CD8-positive, alpha-beta memory T cell (primary cell): ENCODE measurements around the gene C3orf52. TPM values are rescaled to one million over a fixed set of nuclear protein-coding genes. Genes with fewer than 3 reads are reported as not detected.

Experiments used
- CTCF ChIA-PET: fragments of 350-600 bp; sonication (Branson Sonifier 250); formaldehyde crosslinking; loops from one replicate; lab custom pipeline; 2021; ENCODE audit warnings: antibody characterized with exemption; lab: Charles Lee
- POLR2A ChIA-PET: fragments of 350-600 bp; sonication (Branson Sonifier 250); formaldehyde crosslinking; loops from one replicate; lab custom pipeline; 2021; ENCODE audit warnings: antibody characterized with exemption; lab: Charles Lee
- DNase-seq, 5 donors: peaks; one replicate each; pipeline versions ENCODE4 v3.0.0 to v3.0.0-alpha.2; 2020 to 2022; ENCODE audit warnings: mixed read lengths in 1 of 5
- H3K27ac ChIP-seq: one replicate; pipeline ENCODE4 v1.7.0; 2013; ENCODE audit warnings: low read depth, mild to moderate bottlenecking, low read length, moderate library complexity
- H3K27me3 ChIP-seq: 2 replicates; pipeline ENCODE4 v1.7.0; 2013; ENCODE audit warnings: low read length, mild to moderate bottlenecking; ENCODE audit not compliant: insufficient read depth, poor library complexity, severe bottlenecking
- H3K36me3 ChIP-seq: 2 replicates; pipeline ENCODE4 v1.7.0; 2013; ENCODE audit warnings: mild to moderate bottlenecking, low read length, moderate library complexity; ENCODE audit not compliant: insufficient read depth
- H3K4me1 ChIP-seq: 2 replicates; pipeline ENCODE4 v1.7.0; 2013; ENCODE audit warnings: mild to moderate bottlenecking, low read length, moderate library complexity; ENCODE audit not compliant: insufficient read depth
- H3K4me3 ChIP-seq: 2 replicates; pipeline ENCODE4 v1.7.0; 2013; ENCODE audit warnings: mild to moderate bottlenecking, low read length
- H3K9me3 ChIP-seq: 2 replicates; pipeline ENCODE4 v1.7.0; 2013; ENCODE audit warnings: mild to moderate bottlenecking, low read length
- H3K27ac Mint-ChIP-seq, 8 donors: one replicate each; pipeline ENCODE4 v1.8.0; 2020 to 2021; ENCODE audit warnings: mixed read lengths in 8 of 8, mild to moderate bottlenecking in 6 of 8, inconsistent platforms in 3 of 8, moderate library complexity in 3 of 8
- H3K27me3 Mint-ChIP-seq, 2 donors: one replicate each; pipeline ENCODE4 v1.8.0; 2020 to 2021; ENCODE audit warnings: mixed read lengths in 2 of 2, mild to moderate bottlenecking in 1 of 2, moderate library complexity in 1 of 2
- H3K36me3 Mint-ChIP-seq, 3 donors: one replicate each; pipeline ENCODE4 v1.8.0; 2020 to 2021; ENCODE audit warnings: mixed read lengths in 3 of 3, inconsistent platforms in 1 of 3, mild to moderate bottlenecking in 1 of 3
- H3K4me1 Mint-ChIP-seq, 3 donors: one replicate each; pipeline ENCODE4 v1.8.0; 2020 to 2021; ENCODE audit warnings: mixed read lengths in 3 of 3, inconsistent platforms in 1 of 3, mild to moderate bottlenecking in 1 of 3
- H3K4me3 Mint-ChIP-seq, 7 donors: one replicate each; pipeline ENCODE4 v1.8.0; 2020 to 2021; ENCODE audit warnings: mixed read lengths in 7 of 7, mild to moderate bottlenecking in 6 of 7, moderate library complexity in 4 of 7, inconsistent platforms in 2 of 7
- H3K9me3 Mint-ChIP-seq, 5 donors: one replicate each; pipeline ENCODE4 v1.8.0; 2020 to 2022; ENCODE audit warnings: mixed read lengths in 5 of 5, mild to moderate bottlenecking in 3 of 5, moderate library complexity in 2 of 5, inconsistent platforms in 1 of 5
- polyA plus RNA-seq: library from polyadenylated mRNA; unstranded; fragments of 300-500 nt; fragmentation: Illumina TruSeq; gene quantifications from one replicate; pipeline ENCODE4 v1.2.3, GENCODE V29; 2021
- total RNA-seq, 2 experiments: library from RNA; stranded (reverse); gene quantifications; one replicate each; pipeline ENCODE4 v1.2.3, GENCODE V29; 2021

Gene C3orf52
- total and polyA plus RNA-seq, 3 experiments from 2014 or later, result 0.12 to 3.4 (median 2.8) TPM

DNA sequence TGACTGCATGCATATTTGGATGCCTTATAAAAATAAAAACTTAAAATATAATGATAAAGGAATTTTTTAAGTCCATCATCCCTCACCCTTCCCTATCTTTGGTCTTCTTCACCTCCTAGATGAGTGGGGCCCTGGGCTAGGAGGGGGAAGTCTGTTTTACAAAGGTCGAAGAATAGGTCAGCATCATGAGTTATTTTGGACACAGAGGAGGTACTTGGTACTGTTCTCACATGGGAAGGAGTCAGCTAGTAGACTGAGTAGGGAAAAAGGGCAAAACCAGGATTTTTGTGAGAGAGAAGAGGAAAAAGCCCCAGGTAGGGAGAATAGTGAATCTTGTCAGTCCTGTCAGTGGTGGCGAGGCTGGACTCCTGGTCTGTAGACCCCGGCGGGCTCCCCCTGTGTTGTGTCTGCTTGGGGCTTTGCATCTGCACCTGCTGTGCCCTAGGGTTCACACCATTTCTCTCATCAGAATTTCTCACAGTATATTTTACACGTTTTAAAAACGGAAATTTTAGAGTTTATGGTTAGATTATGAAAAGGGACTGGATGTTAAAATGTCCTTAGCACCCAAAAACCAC, 29.7 kb downstream of the C3orf52 start:
- H3K36me3 ChIP-seq, result no peaks in the 10 kb centered on the region
- H3K9me3 ChIP-seq, result no peaks in the 10 kb centered on the region
- H3K9me3 Mint-ChIP-seq, result no peaks in the 10 kb centered on the region
- peaks cover 13% of the 10 kb centered on the region for H3K4me1 ChIP-seq
- POLR2A ChIA-PET, result no interaction called here
- H3K27ac Mint-ChIP-seq, result peak overlapping the region in 1 of 8 donors; percentile 29
- no peak overlapping the region for H3K4me3 Mint-ChIP-seq
- peaks cover 15 to 32% (median 30%) of the 10 kb centered on the region in 3 donors for H3K4me1 Mint-ChIP-seq
- H3K27ac ChIP-seq, result no peak overlapping the region
- H3K4me3 ChIP-seq, result no peak overlapping the region
- peaks cover 0 to 5% of the 10 kb centered on the region in 2 donors for H3K27me3 Mint-ChIP-seq
- no peak for DNase-seq
- H3K27me3 ChIP-seq, result no peaks in the 10 kb centered on the region
- H3K36me3 Mint-ChIP-seq, result peaks cover 0 to 4% (median 0%) of the 10 kb centered on the region in 3 donors
- CTCF ChIA-PET, result no interaction called here

DNA sequence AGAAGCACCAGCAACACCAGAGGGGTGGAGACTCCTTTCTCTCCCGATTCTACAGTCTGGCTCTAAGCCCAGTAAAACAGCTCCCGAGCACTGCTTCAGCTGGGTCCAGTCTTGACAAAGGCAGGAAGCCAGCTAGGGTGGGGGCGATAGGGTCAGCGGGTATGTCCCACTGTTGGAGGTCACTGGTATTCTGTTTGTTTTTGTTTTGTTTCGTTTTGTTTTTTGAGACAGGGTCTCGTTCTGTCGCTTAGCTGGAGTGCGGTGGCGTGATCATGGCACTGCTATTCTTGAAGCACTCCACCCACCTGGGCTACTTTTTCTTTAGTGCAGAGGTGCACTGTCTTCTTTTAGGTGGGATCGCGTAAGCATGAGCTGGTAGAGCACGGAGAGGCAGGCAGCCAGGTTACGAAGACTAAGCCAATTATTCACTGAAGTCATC, 30.6 kb downstream of the C3orf52 start:
- POLR2A ChIA-PET, result interaction anchor here (0.6 kb wide), 1 partner anchor 31 kb away, joined by 4 read pairs; the partner anchor contains the start of gene C3orf52
- H3K27me3 ChIP-seq, result no peaks in the 10 kb centered on the region
- H3K27me3 Mint-ChIP-seq, result peaks cover 0 to 4% of the 10 kb centered on the region in 2 donors
- H3K9me3 ChIP-seq, result no peaks in the 10 kb centered on the region
- peak overlapping the region in 1 of 8 donors; percentile 40 for H3K27ac Mint-ChIP-seq
- H3K36me3 ChIP-seq, result no peaks in the 10 kb centered on the region
- no peaks in the 10 kb centered on the region for H3K9me3 Mint-ChIP-seq
- peaks cover 0 to 4% (median 1%) of the 10 kb centered on the region in 3 donors for H3K36me3 Mint-ChIP-seq
- peaks cover 15 to 37% (median 36%) of the 10 kb centered on the region in 3 donors for H3K4me1 Mint-ChIP-seq
- CTCF ChIA-PET, result interaction anchor here (0.5 to 1.4 kb wide), 4 partner anchors 9 to 404 kb away, joined by 3 to 6 read pairs (median 4); no protein-coding TSS in a partner anchor
- peak overlapping the region in 3 of 7 donors; percentile 15 to 85 (median 32) for H3K4me3 Mint-ChIP-seq
- H3K4me1 ChIP-seq, result peaks cover 22% of the 10 kb centered on the region
- no peak overlapping the region for H3K27ac ChIP-seq
- H3K4me3 ChIP-seq, result no peak overlapping the region
- no peak for DNase-seq

DNA sequence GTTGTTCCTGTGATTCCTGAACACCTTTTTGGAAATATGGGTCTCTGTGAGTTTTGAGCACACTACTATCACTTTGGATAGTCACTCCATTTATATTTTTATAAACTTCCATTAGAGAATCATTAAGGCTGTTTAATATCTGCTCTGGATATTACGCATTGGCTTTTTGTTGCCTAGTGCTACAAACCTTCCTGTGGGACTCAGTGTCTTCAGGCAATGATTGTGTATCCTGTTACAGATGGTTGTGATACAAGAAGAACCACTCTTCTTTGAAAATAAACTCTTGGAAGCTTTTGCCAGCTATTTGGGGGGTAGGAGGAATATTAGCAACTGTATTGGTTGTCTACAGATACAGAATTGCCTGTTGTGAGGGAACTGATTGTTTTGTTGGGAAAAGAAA, 31.2 kb downstream of the C3orf52 start:
- no peaks in the 10 kb centered on the region for H3K9me3 ChIP-seq
- no peak overlapping the region for H3K27ac ChIP-seq
- peaks cover 0 to 4% of the 10 kb centered on the region in 2 donors for H3K27me3 Mint-ChIP-seq
- ChIA-PET CTCF (interaction anchor here (0.5 to 1.4 kb wide), 4 partner anchors 9 to 403 kb away, joined by 3 to 6 read pairs (median 4); no protein-coding TSS in a partner anchor), POLR2A (interaction anchor here (0.6 kb wide), 1 partner anchor 31 kb away, joined by 4 read pairs; the partner anchor contains the start of gene C3orf52)
- H3K4me3 Mint-ChIP-seq, result no peak overlapping the region
- no peaks in the 10 kb centered on the region for H3K27me3 ChIP-seq
- no peak overlapping the region for H3K27ac Mint-ChIP-seq
- peaks cover 15 to 35% (median 32%) of the 10 kb centered on the region in 3 donors for H3K4me1 Mint-ChIP-seq
- DNase-seq, result no peak
- H3K4me3 ChIP-seq, result no peak overlapping the region
- H3K36me3 ChIP-seq, result no peaks in the 10 kb centered on the region
- peaks cover 0 to 5% (median 4%) of the 10 kb centered on the region in 3 donors for H3K36me3 Mint-ChIP-seq
- peaks cover 26% of the 10 kb centered on the region for H3K4me1 ChIP-seq
- H3K9me3 Mint-ChIP-seq, result no peaks in the 10 kb centered on the region

DNA sequence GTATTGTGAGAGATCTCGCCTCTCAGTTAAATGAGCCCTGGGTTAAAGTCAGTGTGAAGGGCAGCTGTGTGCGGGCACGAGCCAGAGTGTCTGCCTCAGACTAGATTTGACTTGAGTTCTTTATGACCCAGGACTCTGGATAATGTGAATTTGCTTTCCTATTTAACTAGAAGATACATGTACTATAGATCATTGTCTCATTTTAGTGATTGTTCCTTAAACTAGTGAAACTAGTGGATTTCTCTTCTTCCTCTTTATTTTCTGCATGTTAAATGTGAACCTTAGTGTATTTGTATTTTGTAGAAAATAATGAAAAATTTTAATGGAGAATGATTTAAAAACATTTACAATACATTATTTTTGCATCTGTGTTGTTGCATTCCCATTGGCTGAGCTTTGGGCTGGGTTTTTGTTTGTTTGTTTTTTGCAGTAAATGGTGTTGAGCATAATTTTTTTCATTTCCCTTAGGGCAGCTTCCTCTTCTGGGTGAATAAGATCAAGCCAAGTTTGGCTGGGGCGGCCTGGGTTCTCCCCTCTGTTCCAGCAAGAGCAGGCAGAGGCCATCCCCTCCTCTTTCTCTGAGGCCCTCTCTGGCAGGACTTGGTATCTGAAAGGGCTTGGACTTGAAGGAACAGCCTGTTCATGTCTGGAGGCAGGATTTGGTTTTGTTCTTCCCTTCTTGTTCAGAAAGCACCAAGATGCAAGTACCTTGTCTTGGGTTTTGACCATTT, 31.8 kb downstream of the C3orf52 start:
- Histone ChIP-seq H3K27me3 (no peaks in the 10 kb centered on the region), H3K36me3 (no peaks in the 10 kb centered on the region), H3K27ac (no peak overlapping the region), H3K4me3 (no peak overlapping the region), H3K9me3 (no peaks in the 10 kb centered on the region), H3K4me1 (peaks cover 26% of the 10 kb centered on the region)
- H3K27ac Mint-ChIP-seq, result peak overlapping the region in 1 of 8 donors; percentile 29
- H3K4me3 Mint-ChIP-seq, result no peak overlapping the region
- POLR2A ChIA-PET, result no interaction called here
- peaks cover 15 to 36% (median 35%) of the 10 kb centered on the region in 3 donors for H3K4me1 Mint-ChIP-seq
- CTCF ChIA-PET, result interaction anchor here (1.4 kb wide), 2 partner anchors 9 to 402 kb away, joined by 4 to 6 read pairs; no protein-coding TSS in a partner anchor
- peaks cover 0 to 4% of the 10 kb centered on the region in 2 donors for H3K27me3 Mint-ChIP-seq
- peaks cover 0 to 11% (median 4%) of the 10 kb centered on the region in 3 donors for H3K36me3 Mint-ChIP-seq
- DNase-seq, result no peak
- H3K9me3 Mint-ChIP-seq, result no peaks in the 10 kb centered on the region

DNA sequence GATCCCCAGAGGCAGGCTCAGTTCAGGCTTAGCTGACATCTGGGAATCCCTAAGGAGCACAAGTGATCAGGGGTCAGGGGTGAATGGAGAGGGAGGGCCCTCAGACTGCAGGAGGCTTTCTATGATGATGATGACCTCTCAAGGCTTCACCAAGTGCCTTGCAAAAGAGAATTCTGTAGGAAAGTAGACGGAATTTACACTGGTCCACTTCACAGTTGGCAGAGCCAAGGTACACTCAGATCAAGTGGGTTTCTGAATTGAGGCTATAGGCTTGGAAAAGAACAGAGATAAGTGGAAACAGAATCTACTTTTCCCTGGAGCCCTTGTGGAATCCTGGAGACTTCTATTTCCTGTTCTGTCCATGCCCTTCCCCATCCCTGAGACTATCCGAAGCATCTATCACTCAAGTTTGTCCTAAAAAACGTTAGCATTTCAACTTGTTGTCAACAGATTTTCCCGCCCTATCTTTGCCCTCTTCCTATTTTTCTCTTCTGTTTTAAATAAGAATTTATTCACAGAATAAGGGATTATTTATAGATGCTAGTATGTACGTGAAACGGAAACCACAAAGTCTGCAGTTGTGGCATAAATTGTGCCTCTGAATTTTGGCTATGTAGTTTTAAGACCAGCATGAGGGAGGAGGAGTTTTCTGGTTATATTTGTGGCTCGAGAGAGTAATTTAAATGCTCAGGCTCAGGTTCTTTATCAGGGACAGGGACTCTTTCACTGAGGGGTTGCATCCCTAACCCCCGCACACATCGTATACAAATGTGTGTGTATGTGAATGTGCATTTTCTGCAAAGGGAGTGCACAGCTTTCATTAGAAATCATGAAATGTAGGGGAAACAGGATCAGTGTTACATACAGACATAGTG, 34.0 kb downstream of the C3orf52 start:
- Mint-ChIP-seq H3K4me1 (peaks cover 15 to 42% (median 40%) of the 10 kb centered on the region in 3 donors), H3K27me3 (peaks cover 0 to 4% of the 10 kb centered on the region in 2 donors), H3K27ac (peak overlapping the region in 6 of 8 donors; percentile 15 to 70 (median 56)), H3K4me3 (peak overlapping the region in 5 of 7 donors; percentile 25 to 58 (median 50)), H3K9me3 (no peaks in the 10 kb centered on the region), H3K36me3 (peaks cover 0 to 29% (median 6%) of the 10 kb centered on the region in 3 donors)
- Histone ChIP-seq H3K4me1 (peaks cover 29% of the 10 kb centered on the region), H3K27me3 (no peaks in the 10 kb centered on the region), H3K36me3 (no peaks in the 10 kb centered on the region), H3K9me3 (no peaks in the 10 kb centered on the region), H3K27ac (no peak overlapping the region), H3K4me3 (no peak overlapping the region)
- peak in 1 of 5 donors; percentile 34 for DNase-seq
- ChIA-PET CTCF (no interaction called here), POLR2A (no interaction called here)

DNA sequence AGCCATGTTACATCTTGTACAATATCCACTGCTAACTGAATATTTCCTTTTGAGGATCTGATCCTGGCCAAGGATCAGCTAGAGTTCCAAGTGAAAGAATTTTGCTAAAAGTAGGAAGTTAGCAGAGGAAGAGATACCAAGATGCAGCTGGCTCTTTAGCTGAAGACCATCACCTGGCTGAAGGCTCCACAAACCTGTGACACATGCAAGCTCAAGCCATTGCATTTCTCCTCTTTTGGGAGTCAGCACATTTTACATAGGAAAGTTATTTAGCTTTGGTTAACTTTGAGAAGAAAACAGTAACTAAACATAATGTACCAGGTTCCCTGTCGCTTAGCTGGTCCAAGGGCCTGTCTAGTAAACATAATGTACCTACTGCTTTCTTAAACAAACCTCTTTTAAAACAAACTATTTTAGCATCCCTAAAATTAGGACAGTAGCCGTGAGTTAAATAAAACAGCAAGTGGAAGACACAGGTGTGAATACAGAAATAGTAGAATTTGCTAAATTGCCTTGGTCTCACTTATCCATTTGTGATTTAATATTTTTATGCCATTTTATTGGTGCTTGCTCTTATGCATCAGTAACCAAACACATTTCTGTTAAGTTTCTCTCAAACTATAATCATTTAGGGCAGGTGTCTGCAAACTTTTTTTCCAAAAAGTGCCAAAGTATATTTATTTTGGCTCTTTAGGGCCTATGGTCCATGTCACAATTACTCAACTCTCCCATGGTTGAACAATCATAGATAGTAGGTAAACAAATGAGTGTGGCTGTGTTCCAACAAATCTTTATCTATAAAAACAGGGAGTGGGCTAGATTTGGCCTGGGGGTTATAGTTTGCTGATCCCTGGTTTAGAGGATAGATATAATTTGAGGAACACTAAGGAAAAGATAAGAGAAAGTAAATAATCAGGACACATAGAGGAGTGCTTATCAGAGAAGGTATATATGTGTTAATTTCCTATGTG, 35.7 kb downstream of the C3orf52 start:
- ChIA-PET CTCF (interaction anchor here (1.3 kb wide), 2 partner anchors 11 to 78 kb away, joined by 3 to 10 read pairs; no protein-coding TSS in a partner anchor), POLR2A (no interaction called here)
- Histone ChIP-seq H3K9me3 (no peaks in the 10 kb centered on the region), H3K4me3 (no peak overlapping the region), H3K4me1 (peaks cover 45% of the 10 kb centered on the region), H3K27me3 (no peaks in the 10 kb centered on the region), H3K36me3 (no peaks in the 10 kb centered on the region), H3K27ac (no peak overlapping the region)
- Mint-ChIP-seq H3K36me3 (peaks cover 0 to 37% (median 9%) of the 10 kb centered on the region in 3 donors), H3K4me3 (peak overlapping the region in 1 of 7 donors; percentile 14), H3K4me1 (peaks cover 25 to 58% (median 56%) of the 10 kb centered on the region in 3 donors), H3K9me3 (no peaks in the 10 kb centered on the region), H3K27me3 (peaks cover 0 to 4% of the 10 kb centered on the region in 2 donors), H3K27ac (no peak overlapping the region)
- DNase-seq, result no peak
